ENCODE results near the gene CES1.
"Not testable (repeated sequence)": the region's sequence is repeated elsewhere in the genome, so short reads cannot be mapped to it uniquely, and the experiment has no call there.

The CES1 gene

DNA sequence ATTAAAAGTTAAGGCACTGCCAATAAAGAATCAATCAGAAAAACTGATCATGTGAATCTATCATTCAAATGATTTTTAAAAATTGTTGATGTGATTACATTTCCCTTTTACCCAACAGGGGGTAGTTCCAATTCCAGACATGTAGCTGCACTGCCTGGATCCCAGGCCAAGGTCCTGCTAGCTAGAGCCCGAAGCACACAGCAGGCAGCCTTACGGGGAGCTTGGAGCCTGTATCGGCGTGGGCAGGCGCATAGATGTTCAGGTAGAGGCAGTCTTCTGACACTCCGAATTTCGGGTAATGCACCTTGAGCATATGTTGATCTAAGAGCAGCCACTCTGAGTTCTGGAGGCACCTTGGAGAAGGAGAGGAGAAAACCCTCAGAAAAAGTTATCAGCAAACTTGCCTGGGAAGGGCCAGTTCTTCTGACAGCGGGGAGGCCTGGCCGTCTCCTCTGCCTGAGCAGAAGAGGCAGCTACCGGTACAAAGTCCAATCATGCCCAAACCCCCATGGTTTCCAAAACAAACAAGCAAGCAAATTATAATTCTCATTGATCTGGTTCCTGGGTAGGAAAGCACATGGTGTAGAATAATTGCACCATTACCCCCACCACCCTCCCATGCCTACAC is 38.6 kb upstream of the CES1 start:
- Mint-ChIP-seq H3K27me3 (ENCODE audit: low read depth, poor library complexity) (peaks cover 7% of the 10 kb centered on the region), H3K4me3 (no peak overlapping the region), H3K4me1 (peaks cover 2% of the 10 kb centered on the region), H3K9me3 (no peaks in the 10 kb centered on the region), H3K27ac (no peak overlapping the region), H3K36me3 (ENCODE audit: low read depth) (no peaks in the 10 kb centered on the region)
- TF ChIP-seq, protein P1, sequence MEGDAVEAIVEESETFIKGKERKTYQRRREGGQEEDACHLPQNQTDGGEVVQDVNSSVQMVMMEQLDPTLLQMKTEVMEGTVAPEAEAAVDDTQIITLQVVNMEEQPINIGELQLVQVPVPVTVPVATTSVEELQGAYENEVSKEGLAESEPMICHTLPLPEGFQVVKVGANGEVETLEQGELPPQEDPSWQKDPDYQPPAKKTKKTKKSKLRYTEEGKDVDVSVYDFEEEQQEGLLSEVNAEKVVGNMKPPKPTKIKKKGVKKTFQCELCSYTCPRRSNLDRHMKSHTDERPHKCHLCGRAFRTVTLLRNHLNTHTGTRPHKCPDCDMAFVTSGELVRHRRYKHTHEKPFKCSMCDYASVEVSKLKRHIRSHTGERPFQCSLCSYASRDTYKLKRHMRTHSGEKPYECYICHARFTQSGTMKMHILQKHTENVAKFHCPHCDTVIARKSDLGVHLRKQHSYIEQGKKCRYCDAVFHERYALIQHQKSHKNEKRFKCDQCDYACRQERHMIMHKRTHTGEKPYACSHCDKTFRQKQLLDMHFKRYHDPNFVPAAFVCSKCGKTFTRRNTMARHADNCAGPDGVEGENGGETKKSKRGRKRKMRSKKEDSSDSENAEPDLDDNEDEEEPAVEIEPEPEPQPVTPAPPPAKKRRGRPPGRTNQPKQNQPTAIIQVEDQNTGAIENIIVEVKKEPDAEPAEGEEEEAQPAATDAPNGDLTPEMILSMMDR (IDR thresholded peaks at IDR 0.05) = no peak
- no peak for DNase-seq

DNA sequence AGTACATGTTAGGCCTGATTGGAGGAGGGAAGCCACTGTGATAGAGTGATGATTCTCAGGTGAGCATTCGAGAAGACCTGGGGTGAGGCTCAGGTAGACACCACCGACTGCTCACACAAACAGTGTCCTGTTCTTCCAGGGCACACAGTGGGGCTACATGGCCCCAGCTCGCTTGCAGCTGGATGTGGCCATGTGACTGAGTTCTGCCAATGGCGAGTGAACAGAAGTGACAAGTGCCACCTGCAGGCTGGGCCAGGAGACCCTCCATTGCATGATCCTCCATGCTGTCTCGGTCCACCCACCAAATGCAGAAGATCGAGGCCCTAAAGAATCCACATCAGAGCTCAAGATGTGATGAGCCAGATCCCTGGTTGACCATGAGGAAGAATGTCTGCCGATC is 36.1 kb upstream of the CES1 start:
- no peak overlapping the region for H3K4me3 Mint-ChIP-seq
- H3K36me3 Mint-ChIP-seq (ENCODE audit: low read depth) = no peaks in the 10 kb centered on the region
- no peaks in the 10 kb centered on the region for H3K9me3 Mint-ChIP-seq
- H3K27me3 Mint-ChIP-seq (ENCODE audit: low read depth, poor library complexity) = peaks cover 7% of the 10 kb centered on the region
- H3K4me1 Mint-ChIP-seq = no peaks in the 10 kb centered on the region
- TF ChIP-seq, protein P1 (IDR thresholded peaks at IDR 0.05) = no peak
- no peak overlapping the region for H3K27ac Mint-ChIP-seq
- DNase-seq = no peak

DNA sequence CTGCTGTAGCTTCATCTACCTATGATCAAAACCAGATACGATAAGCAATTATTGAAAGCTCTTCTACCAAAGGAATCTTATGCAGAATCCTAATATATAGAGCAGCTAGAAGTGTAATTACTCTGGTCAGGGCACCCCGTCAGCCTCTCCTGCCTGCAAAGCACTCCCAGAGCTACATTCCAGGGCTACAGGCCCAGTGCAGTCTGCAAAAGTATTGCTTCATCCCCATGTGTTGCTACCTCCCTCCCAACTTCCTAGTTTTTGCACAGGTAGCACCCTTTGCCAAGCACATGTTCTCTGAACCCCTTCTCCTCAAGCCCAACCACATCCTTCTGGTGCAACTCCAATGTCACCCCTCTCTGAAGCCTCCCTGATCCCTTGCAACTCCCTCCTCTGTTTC is 35.2 kb upstream of the CES1 start:
- Mint-ChIP-seq H3K27ac (peak overlapping the region; percentile 20), H3K9me3 (no peaks in the 10 kb centered on the region), H3K27me3 (ENCODE audit: low read depth, poor library complexity) (peaks cover 7% of the 10 kb centered on the region), H3K36me3 (ENCODE audit: low read depth) (no peaks in the 10 kb centered on the region), H3K4me1 (no peaks in the 10 kb centered on the region), H3K4me3 (no peak overlapping the region)
- no peak for DNase-seq
- TF ChIP-seq, protein P1 (IDR thresholded peaks at IDR 0.05) = no peak

DNA sequence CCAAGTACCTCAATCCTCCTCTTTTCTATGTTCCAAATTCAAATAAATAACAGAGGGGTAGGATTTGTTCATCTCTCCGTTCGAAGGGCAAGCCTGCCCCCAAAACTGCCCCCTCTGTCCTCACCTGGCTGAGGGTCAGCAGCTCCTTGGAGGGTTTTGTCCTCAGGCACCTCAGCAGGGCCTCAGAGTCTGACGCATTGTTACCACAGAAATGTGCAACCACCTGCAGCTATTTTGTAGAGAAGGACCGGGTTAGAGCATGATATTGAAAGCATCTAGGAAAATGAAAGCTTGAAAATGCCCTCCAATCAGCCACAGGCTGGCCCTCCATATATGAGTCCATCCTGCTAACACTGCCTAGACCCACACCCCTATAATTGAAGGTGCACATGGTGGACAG is 28.4 kb upstream of the CES1 start:
- DNase-seq = no peak
- no peaks in the 10 kb centered on the region for H3K4me1 Mint-ChIP-seq
- TF ChIP-seq, protein P1 (IDR thresholded peaks at IDR 0.05) = no peak
- no peak overlapping the region for H3K4me3 Mint-ChIP-seq
- no peaks in the 10 kb centered on the region for H3K9me3 Mint-ChIP-seq
- no peaks in the 10 kb centered on the region for H3K36me3 Mint-ChIP-seq (ENCODE audit: low read depth)
- H3K27me3 Mint-ChIP-seq (ENCODE audit: low read depth, poor library complexity) = peaks cover 10% of the 10 kb centered on the region
- no peak overlapping the region for H3K27ac Mint-ChIP-seq

DNA sequence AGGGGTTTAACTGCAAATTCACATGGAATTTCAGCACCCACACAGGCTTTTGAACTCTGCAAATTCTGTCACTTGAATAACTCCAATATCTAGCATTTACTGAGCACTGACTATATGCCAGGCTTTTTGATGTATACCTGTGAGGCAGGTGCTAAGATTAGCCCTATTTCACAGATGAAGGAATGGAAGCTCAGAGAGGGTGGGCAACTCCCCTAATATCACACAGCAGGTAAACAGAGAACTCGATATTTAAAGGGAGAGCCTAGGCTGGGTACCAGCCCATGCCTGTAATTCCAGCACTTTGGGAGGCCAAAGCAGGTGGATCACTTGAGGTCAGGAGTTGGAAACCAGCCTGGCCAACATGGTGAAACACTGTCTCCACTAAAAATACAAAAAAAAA is 24.8 kb upstream of the CES1 start:
- H3K36me3 Mint-ChIP-seq (ENCODE audit: low read depth); H3K4me3 Mint-ChIP-seq; H3K4me1 Mint-ChIP-seq; DNase-seq; H3K9me3 Mint-ChIP-seq; H3K27ac Mint-ChIP-seq: not testable (repeated sequence)
- H3K27me3 Mint-ChIP-seq (ENCODE audit: low read depth, poor library complexity) = peaks cover 12% of the 10 kb centered on the region

DNA sequence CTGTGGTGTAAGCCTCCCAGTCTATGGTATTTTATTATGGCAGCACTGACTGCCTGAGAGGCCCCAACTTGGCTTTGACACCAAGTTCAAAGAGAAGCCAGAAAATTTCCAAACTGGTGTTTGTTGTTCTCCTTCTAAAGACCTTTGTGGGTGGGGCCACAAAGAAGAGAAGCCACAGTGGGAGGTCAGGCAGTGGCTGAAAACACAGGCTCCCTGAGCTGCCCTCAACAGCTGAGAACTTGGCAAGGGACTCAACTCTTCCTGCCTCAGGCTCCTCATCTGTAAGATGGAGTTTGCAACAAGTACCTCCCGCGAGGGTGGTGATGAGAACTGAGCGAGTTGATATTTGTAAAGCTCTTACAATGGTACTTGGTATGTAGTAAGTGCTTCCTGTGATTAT is 24.1 kb upstream of the CES1 start:
- Mint-ChIP-seq H3K9me3 (no peaks in the 10 kb centered on the region), H3K36me3 (ENCODE audit: low read depth) (no peaks in the 10 kb centered on the region), H3K4me3 (no peak overlapping the region), H3K27ac (no peak overlapping the region), H3K27me3 (ENCODE audit: low read depth, poor library complexity) (peaks cover 12% of the 10 kb centered on the region), H3K4me1 (no peaks in the 10 kb centered on the region)
- no peak for DNase-seq
- TF ChIP-seq, protein P1 (IDR thresholded peaks at IDR 0.05) = no peak

All from nephron progenitor cell (in vitro differentiated cells).